ENCODE results near the gene EXTL1. TPM values are rescaled to one million over a fixed set of nuclear protein-coding genes. Genes with fewer than 3 reads are reported as not detected.

EXTL1 gene
- total and polyA plus RNA-seq, 12 donors, result 0.91 to 17.0 (median 7.0) TPM

DNA sequence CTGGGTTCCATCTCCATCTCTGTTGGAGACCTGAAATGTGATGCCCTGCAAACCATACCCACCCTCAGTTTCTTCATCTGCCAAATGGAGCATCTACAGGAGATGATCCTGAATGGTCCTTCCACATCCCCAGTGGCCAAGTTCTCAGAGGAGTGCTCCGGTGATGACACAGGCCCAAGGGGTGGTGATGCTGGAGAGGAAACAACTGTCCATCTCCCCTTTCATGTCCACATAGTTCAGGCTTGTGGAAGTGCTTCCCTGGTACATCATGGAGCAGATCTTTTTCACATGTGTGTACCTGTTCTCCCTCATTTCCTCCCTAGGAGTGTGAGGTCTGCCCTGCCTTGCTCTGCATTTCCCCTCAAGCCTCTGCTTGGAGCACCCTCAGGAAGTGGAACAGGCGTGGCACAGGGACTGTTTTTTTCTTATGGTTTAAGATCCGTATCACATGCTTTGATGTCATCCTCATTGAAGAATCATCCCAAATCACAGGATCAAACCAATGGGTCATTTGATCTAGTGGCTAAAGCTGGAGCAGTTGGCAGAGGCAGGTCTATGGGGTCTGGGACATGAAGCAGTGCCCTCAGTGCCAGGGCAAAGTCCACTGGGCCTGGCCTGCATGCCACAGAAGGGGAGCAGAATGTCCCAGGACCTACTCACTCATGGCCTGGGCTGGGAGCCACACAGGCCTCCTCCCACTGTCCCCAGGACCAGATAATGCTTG, 54.0 kb downstream of the EXTL1 start:
- TF ChIP-seq, protein P1, sequence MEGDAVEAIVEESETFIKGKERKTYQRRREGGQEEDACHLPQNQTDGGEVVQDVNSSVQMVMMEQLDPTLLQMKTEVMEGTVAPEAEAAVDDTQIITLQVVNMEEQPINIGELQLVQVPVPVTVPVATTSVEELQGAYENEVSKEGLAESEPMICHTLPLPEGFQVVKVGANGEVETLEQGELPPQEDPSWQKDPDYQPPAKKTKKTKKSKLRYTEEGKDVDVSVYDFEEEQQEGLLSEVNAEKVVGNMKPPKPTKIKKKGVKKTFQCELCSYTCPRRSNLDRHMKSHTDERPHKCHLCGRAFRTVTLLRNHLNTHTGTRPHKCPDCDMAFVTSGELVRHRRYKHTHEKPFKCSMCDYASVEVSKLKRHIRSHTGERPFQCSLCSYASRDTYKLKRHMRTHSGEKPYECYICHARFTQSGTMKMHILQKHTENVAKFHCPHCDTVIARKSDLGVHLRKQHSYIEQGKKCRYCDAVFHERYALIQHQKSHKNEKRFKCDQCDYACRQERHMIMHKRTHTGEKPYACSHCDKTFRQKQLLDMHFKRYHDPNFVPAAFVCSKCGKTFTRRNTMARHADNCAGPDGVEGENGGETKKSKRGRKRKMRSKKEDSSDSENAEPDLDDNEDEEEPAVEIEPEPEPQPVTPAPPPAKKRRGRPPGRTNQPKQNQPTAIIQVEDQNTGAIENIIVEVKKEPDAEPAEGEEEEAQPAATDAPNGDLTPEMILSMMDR (IDR thresholded peaks at IDR 0.05), result no peak
- H3K27ac ChIP-seq, result peak overlapping the region; percentile 8 to 57 (median 34)
- H3K4me3 ChIP-seq, result no peak overlapping the region
- H3K36me3 ChIP-seq, result no peaks in the 10 kb centered on the region
- DNase-seq (peak in 1 of 2 donors; percentile 32), ATAC-seq (peak in 7 of 8 donors; percentile 43 to 92 (median 72))
- 59 to 68% methylated on average over 3 of the region's 3 CpGs for WGBS, 2 donors
- peaks cover 6 to 45% (median 21%) of the 10 kb centered on the region in 9 donors for H3K4me1 ChIP-seq
- peaks cover 0 to 14% (median 4%) of the 10 kb centered on the region in 7 donors for H3K27me3 ChIP-seq
- H3K9me3 ChIP-seq, result no peaks in the 10 kb centered on the region
- intact Hi-C loops (cut with DNase I), result no loop called here

DNA sequence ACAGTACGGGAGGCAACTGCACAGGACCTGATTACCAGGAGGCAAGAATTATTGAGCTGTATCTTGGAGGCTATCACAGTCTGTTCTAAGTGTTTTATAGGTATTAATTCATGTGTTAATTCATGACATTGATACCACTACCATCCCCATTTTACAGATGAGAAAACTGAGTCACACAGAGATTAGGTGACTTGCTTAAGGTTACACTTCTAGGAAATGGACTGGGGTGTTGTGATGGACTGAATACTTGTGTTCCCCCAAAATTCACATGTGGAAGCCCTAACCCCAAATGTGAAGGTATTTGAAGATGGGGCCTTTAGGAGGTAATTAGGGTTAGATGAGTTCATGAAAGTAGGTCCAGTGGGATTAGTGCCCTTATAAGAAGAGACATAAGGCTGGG, 55.9 kb downstream of the EXTL1 start:
- H3K4me3 ChIP-seq, result no peak overlapping the region
- H3K27me3 ChIP-seq, result peaks cover 0 to 14% (median 2%) of the 10 kb centered on the region in 7 donors
- TF ChIP-seq, protein P1 (IDR thresholded peaks at IDR 0.05), result no peak
- intact Hi-C loops (cut with DNase I), result no loop called here
- WGBS, 2 donors, result 81 to 98% methylated on average over 1 of the region's 1 CpG
- peak overlapping the region in 1 of 10 donors; percentile 74 for H3K27ac ChIP-seq
- H3K9me3 ChIP-seq, result no peaks in the 10 kb centered on the region
- H3K36me3 ChIP-seq, result no peaks in the 10 kb centered on the region
- no peak for ATAC-seq
- peaks cover 6 to 43% (median 22%) of the 10 kb centered on the region in 9 donors for H3K4me1 ChIP-seq
- DNase-seq, result no peak

DNA sequence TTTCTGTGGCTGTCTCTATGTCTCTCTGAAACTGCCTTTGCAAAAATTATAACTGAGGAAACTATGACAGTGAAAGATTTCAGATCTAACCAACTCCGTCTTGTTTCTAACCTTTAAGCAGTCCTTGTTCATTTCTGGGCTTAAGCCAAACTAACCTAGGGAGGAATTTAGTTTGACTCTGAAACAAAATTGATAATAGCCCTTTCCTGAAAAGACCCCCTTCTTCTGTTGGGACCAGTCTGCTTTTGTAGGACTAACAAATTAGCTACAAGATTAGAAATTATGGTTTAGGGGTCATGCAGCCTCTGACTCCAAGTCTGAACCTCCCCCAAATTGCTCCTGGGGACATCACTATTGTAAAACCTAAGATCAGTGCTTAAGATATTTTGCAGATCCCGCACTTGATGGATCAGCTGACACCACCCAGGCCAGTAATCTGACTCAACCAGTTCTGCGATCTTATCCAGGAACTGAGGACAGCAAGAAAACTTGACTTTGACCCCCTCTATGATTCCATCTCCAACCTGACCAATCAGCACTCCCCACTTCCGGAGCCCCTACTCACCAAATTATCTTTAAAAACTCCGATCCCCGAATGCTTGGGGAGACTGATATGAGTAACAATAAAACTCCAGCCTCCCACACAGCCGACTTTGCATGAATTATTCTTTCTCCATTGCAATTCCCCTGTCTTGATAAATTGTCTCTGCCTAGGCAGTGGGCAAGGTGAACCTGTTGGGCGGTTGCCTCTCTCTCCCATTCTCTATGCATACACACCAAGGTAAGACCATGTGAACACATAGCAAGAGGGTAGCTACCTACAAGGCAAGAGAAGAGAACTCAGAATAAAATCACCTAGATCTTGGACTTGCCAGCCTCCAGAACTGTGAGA, 57.0 kb downstream of the EXTL1 start:
- TF ChIP-seq, protein P1 (IDR thresholded peaks at IDR 0.05), result no peak
- Histone ChIP-seq H3K36me3 (no peaks in the 10 kb centered on the region), H3K4me3 (no peak overlapping the region), H3K27ac (peak overlapping the region; percentile 29 to 84 (median 60)), H3K27me3 (peaks cover 0 to 17% (median 0%) of the 10 kb centered on the region in 7 donors), H3K4me1 (peaks cover 6 to 46% (median 22%) of the 10 kb centered on the region in 9 donors), H3K9me3 (no peaks in the 10 kb centered on the region)
- intact Hi-C loops (cut with DNase I), result no loop called here
- ATAC-seq (no peak), DNase-seq (no peak)
- WGBS, 2 donors, result 44 to 48% methylated on average over 8 of the region's 8 CpGs

DNA sequence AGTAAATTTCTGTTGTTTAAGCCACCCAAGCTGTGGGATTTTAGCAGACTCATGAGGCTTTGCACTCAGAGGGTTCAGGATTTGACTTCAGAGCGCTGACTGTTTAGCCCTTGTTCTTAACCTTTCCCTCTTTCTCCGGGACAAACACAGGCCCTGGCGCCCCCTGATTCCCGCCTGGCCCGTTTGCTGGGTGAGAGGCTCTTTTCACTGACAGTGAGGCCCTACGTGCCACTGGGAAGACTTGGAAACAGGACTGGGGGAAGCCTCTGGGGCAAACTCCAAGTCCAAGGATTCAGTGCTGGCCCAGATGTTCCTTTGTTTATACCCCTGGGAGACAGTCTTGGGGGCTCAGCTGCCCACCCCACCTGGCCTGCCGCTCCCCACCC, 57.6 kb downstream of the EXTL1 start:
- intact Hi-C loops (cut with DNase I), result no loop called here

More for the DNA sequence above, 57.6 kb downstream of the EXTL1 start:
- 46 to 49% methylated on average over 7 of the region's 7 CpGs for WGBS, 2 donors
- Histone ChIP-seq H3K4me1 (peaks cover 6 to 51% (median 22%) of the 10 kb centered on the region in 9 donors), H3K9me3 (no peaks in the 10 kb centered on the region), H3K27me3 (peaks cover 0 to 18% (median 0%) of the 10 kb centered on the region in 7 donors), H3K4me3 (no peak overlapping the region), H3K27ac (peak overlapping the region; percentile 29 to 84 (median 60)), H3K36me3 (no peaks in the 10 kb centered on the region)
- no peak for DNase-seq
- TF ChIP-seq, protein P1 (IDR thresholded peaks at IDR 0.05), result no peak
- ATAC-seq, result no peak

Data from heart right ventricle (tissue), 16 donors.